ENCODE results near the gene ADGRV1.

ADGRV1 gene

GRCh38 chr5:90885180-90885868 is 326.7 kb downstream of the ADGRV1 start:
- Histone ChIP-seq H3K27me3 (ENCODE audit: control insufficient read depth in 1 of 2, insufficient read depth in 2 of 2, low read length in 2 of 2) (no peaks in the 10 kb centered on the region), H3K36me3 (ENCODE audit: control insufficient read depth in 2 of 2, insufficient read depth in 2 of 2, low read length in 2 of 2) (no peaks in the 10 kb centered on the region), H3K9ac (ENCODE audit: low read length in 2 of 2) (no peak overlapping the region), H3K27ac (ENCODE audit: low read length) (no peak overlapping the region), H3K9me3 (ENCODE audit: control insufficient read depth in 2 of 2, low read length in 2 of 2) (no peaks in the 10 kb centered on the region), H3K4me3 (ENCODE audit: low read length in 2 of 2) (no peak overlapping the region), H3K4me1 (ENCODE audit: control insufficient read depth, insufficient read depth, low read length) (no peaks in the 10 kb centered on the region)

GRCh38 chr5:90886381-90886780 is 327.8 kb downstream of the ADGRV1 start:
- Histone ChIP-seq H3K9me3 (ENCODE audit: control insufficient read depth in 2 of 2, low read length in 2 of 2) (no peaks in the 10 kb centered on the region), H3K27ac (ENCODE audit: low read length) (no peak overlapping the region), H3K4me3 (ENCODE audit: low read length in 2 of 2) (no peak overlapping the region)

GRCh38 chr5:90888511-90889324 is 330.1 kb downstream of the ADGRV1 start:
- no peaks in the 10 kb centered on the region for H3K4me1 ChIP-seq (ENCODE audit: control insufficient read depth, insufficient read depth, low read length)
- no peaks in the 10 kb centered on the region for H3K9me3 ChIP-seq (ENCODE audit: control insufficient read depth in 2 of 2, low read length in 2 of 2)
- no peak overlapping the region for H3K4me3 ChIP-seq (ENCODE audit: low read length in 2 of 2)
- no peaks in the 10 kb centered on the region for H3K36me3 ChIP-seq (ENCODE audit: control insufficient read depth in 2 of 2, insufficient read depth in 2 of 2, low read length in 2 of 2)
- no peaks in the 10 kb centered on the region for H3K27me3 ChIP-seq (ENCODE audit: control insufficient read depth in 1 of 2, insufficient read depth in 2 of 2, low read length in 2 of 2)
- H3K27ac ChIP-seq (ENCODE audit: low read length), result no peak overlapping the region
- H3K9ac ChIP-seq (ENCODE audit: low read length in 2 of 2), result no peak overlapping the region

More at GRCh38 chr5:90886381-90886780, 327.8 kb downstream of the ADGRV1 start:
- Histone ChIP-seq H3K36me3 (ENCODE audit: control insufficient read depth in 2 of 2, insufficient read depth in 2 of 2, low read length in 2 of 2) (no peaks in the 10 kb centered on the region), H3K4me1 (ENCODE audit: control insufficient read depth, insufficient read depth, low read length) (no peaks in the 10 kb centered on the region), H3K27me3 (ENCODE audit: control insufficient read depth in 1 of 2, insufficient read depth in 2 of 2, low read length in 2 of 2) (no peaks in the 10 kb centered on the region), H3K9ac (ENCODE audit: low read length in 2 of 2) (no peak overlapping the region)

GRCh38 chr5:90889325-90889600 is 330.7 kb downstream of the ADGRV1 start:
- H3K9me3 ChIP-seq (ENCODE audit: control insufficient read depth in 2 of 2, low read length in 2 of 2), result no peaks in the 10 kb centered on the region
- no peaks in the 10 kb centered on the region for H3K36me3 ChIP-seq (ENCODE audit: control insufficient read depth in 2 of 2, insufficient read depth in 2 of 2, low read length in 2 of 2)
- no peaks in the 10 kb centered on the region for H3K4me1 ChIP-seq (ENCODE audit: control insufficient read depth, insufficient read depth, low read length)
- no peak overlapping the region for H3K27ac ChIP-seq (ENCODE audit: low read length)
- H3K9ac ChIP-seq (ENCODE audit: low read length in 2 of 2), result no peak overlapping the region
- H3K4me3 ChIP-seq (ENCODE audit: low read length in 2 of 2), result no peak overlapping the region
- H3K27me3 ChIP-seq (ENCODE audit: control insufficient read depth in 1 of 2, insufficient read depth in 2 of 2, low read length in 2 of 2), result no peaks in the 10 kb centered on the region

- no peak overlapping the region for H3K4me3 ChIP-seq (ENCODE audit: low read length in 2 of 2)
- H3K4me1 ChIP-seq (ENCODE audit: control insufficient read depth, insufficient read depth, low read length), result no peaks in the 10 kb centered on the region
Measured at GRCh38 chr5:90890180-90890579, 331.6 kb downstream of the ADGRV1 start.

GRCh38 chr5:90894866-90895420 is 336.3 kb downstream of the ADGRV1 start:
- no peaks in the 10 kb centered on the region for H3K4me1 ChIP-seq (ENCODE audit: control insufficient read depth, insufficient read depth, low read length)
- H3K36me3 ChIP-seq (ENCODE audit: control insufficient read depth in 2 of 2, insufficient read depth in 2 of 2, low read length in 2 of 2), result no peaks in the 10 kb centered on the region
- H3K27ac ChIP-seq (ENCODE audit: low read length), result no peak overlapping the region
- H3K4me3 ChIP-seq (ENCODE audit: low read length in 2 of 2), result no peak overlapping the region
- no peaks in the 10 kb centered on the region for H3K27me3 ChIP-seq (ENCODE audit: control insufficient read depth in 1 of 2, insufficient read depth in 2 of 2, low read length in 2 of 2)
- H3K9ac ChIP-seq (ENCODE audit: low read length in 2 of 2), result no peak overlapping the region
- H3K9me3 ChIP-seq (ENCODE audit: control insufficient read depth in 2 of 2, low read length in 2 of 2), result no peaks in the 10 kb centered on the region

More at GRCh38 chr5:90890180-90890579, 331.6 kb downstream of the ADGRV1 start:
- H3K27ac ChIP-seq (ENCODE audit: low read length), result no peak overlapping the region
- no peak overlapping the region for H3K9ac ChIP-seq (ENCODE audit: low read length in 2 of 2)
- H3K27me3 ChIP-seq (ENCODE audit: control insufficient read depth in 1 of 2, insufficient read depth in 2 of 2, low read length in 2 of 2), result no peaks in the 10 kb centered on the region
- H3K9me3 ChIP-seq (ENCODE audit: control insufficient read depth in 2 of 2, low read length in 2 of 2), result no peaks in the 10 kb centered on the region
- H3K36me3 ChIP-seq (ENCODE audit: control insufficient read depth in 2 of 2, insufficient read depth in 2 of 2, low read length in 2 of 2), result no peaks in the 10 kb centered on the region

GRCh38 chr5:90897618-90898017 is 339.0 kb downstream of the ADGRV1 start:
- H3K9me3 ChIP-seq (ENCODE audit: control insufficient read depth in 2 of 2, low read length in 2 of 2), result no peaks in the 10 kb centered on the region
- H3K4me3 ChIP-seq (ENCODE audit: low read length in 2 of 2), result no peak overlapping the region
- H3K4me1 ChIP-seq (ENCODE audit: control insufficient read depth, insufficient read depth, low read length), result no peaks in the 10 kb centered on the region
- no peaks in the 10 kb centered on the region for H3K27me3 ChIP-seq (ENCODE audit: control insufficient read depth in 1 of 2, insufficient read depth in 2 of 2, low read length in 2 of 2)
- H3K36me3 ChIP-seq (ENCODE audit: control insufficient read depth in 2 of 2, insufficient read depth in 2 of 2, low read length in 2 of 2), result no peaks in the 10 kb centered on the region
- H3K9ac ChIP-seq (ENCODE audit: low read length in 2 of 2), result no peak overlapping the region
- H3K27ac ChIP-seq (ENCODE audit: low read length), result no peak overlapping the region

GRCh38 chr5:90898326-90899013 is 339.9 kb downstream of the ADGRV1 start:
- no peak overlapping the region for H3K9ac ChIP-seq (ENCODE audit: low read length in 2 of 2)
- H3K36me3 ChIP-seq (ENCODE audit: control insufficient read depth in 2 of 2, insufficient read depth in 2 of 2, low read length in 2 of 2), result no peaks in the 10 kb centered on the region
- H3K27ac ChIP-seq (ENCODE audit: low read length), result no peak overlapping the region

GRCh38 chr5:90899014-90899604 is 340.5 kb downstream of the ADGRV1 start:
- Histone ChIP-seq H3K4me3 (ENCODE audit: low read length in 2 of 2) (no peak overlapping the region), H3K27ac (ENCODE audit: low read length) (no peak overlapping the region), H3K9ac (ENCODE audit: low read length in 2 of 2) (no peak overlapping the region), H3K27me3 (ENCODE audit: control insufficient read depth in 1 of 2, insufficient read depth in 2 of 2, low read length in 2 of 2) (no peaks in the 10 kb centered on the region), H3K4me1 (ENCODE audit: control insufficient read depth, insufficient read depth, low read length) (no peaks in the 10 kb centered on the region), H3K36me3 (ENCODE audit: control insufficient read depth in 2 of 2, insufficient read depth in 2 of 2, low read length in 2 of 2) (no peaks in the 10 kb centered on the region), H3K9me3 (ENCODE audit: control insufficient read depth in 2 of 2, low read length in 2 of 2) (no peaks in the 10 kb centered on the region)

More at GRCh38 chr5:90898326-90899013, 339.9 kb downstream of the ADGRV1 start:
- Histone ChIP-seq H3K27me3 (ENCODE audit: control insufficient read depth in 1 of 2, insufficient read depth in 2 of 2, low read length in 2 of 2) (no peaks in the 10 kb centered on the region), H3K4me3 (ENCODE audit: low read length in 2 of 2) (no peak overlapping the region), H3K9me3 (ENCODE audit: control insufficient read depth in 2 of 2, low read length in 2 of 2) (no peaks in the 10 kb centered on the region), H3K4me1 (ENCODE audit: control insufficient read depth, insufficient read depth, low read length) (no peaks in the 10 kb centered on the region)

- H3K4me3 ChIP-seq (ENCODE audit: low read length in 2 of 2), result no peak overlapping the region
- H3K36me3 ChIP-seq (ENCODE audit: control insufficient read depth in 2 of 2, insufficient read depth in 2 of 2, low read length in 2 of 2), result no peaks in the 10 kb centered on the region
- no peaks in the 10 kb centered on the region for H3K27me3 ChIP-seq (ENCODE audit: control insufficient read depth in 1 of 2, insufficient read depth in 2 of 2, low read length in 2 of 2)
- H3K9ac ChIP-seq (ENCODE audit: low read length in 2 of 2), result no peak overlapping the region
- H3K9me3 ChIP-seq (ENCODE audit: control insufficient read depth in 2 of 2, low read length in 2 of 2), result no peaks in the 10 kb centered on the region
- no peak overlapping the region for H3K27ac ChIP-seq (ENCODE audit: low read length)
- H3K4me1 ChIP-seq (ENCODE audit: control insufficient read depth, insufficient read depth, low read length), result no peaks in the 10 kb centered on the region
Measured at GRCh38 chr5:90901261-90901660, 342.7 kb downstream of the ADGRV1 start.

Measured in stomach smooth muscle (tissue), 2 donors.